Esophagus muscularis mucosa (tissue), 3 donors: Measurements from ENCODE around the gene MCOLN3.

Experiments
- EP300 ChIP-seq: sonication (generic); formaldehyde crosslinking; IDR thresholded peaks from one replicate; pipeline ENCODE4 v1.6.1; 2017; ENCODE audit warnings: antibody characterized with exemption
- TF ChIP-seq, protein P1 (sequence below), 3 experiments: fragments of 200-600 bp in 2 of 3; fragments of 450-650 bp in 1 of 3; sonication (generic) in 2 of 3; IDR thresholded peaks; one replicate each; pipeline ENCODE4 v1.5.1; 2017 to 2019; ENCODE audit warnings: antibody characterized with exemption in 3 of 3, mild to moderate bottlenecking in 2 of 3, moderate library complexity in 1 of 3

DNA sequence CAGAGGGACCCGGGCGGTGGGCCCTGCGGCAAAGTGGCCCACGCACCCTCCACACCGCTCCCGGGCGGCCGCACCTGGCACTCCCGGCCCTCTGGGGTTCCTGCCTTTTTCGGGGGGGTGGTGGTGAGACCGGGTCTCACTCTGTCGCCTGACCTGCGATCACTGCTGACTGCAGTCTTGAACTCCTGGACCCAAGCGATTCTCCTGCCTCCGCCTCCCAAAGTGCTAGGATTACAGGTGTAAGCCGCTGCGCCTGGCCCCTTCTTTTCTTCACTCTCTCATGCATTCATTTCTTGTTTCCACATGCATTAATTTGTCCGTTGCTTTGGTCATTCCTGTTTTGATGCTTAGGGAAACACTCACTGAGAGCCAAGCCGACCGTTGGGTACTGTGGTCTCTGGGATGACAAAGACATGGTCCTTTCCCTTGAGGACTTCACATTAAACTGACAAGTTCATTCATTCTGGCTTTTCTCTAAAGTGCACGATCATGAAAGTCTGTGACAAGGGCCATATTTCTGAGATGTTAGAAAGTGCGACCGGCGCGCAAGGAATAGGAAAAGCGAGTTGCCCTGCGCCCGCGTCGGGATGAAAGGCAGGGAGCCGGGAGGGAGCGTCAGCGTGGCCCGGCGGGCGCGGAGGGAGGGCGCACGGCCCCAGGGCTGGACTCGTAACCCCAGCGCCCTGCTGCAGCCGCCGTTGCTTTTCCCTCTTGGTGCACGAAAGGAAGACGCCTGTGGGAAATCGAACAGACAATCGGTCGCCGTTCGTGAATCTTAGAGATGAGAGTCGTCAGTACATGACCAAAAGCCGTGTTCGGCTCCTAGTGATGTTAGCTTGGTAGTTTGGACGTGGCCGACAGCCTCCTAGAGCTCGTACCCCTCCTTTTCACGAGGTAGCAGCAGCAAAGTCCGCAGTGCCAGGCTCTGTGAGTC lies 50.4 kb downstream of the MCOLN3 start:
- TF ChIP-seq, protein P1, sequence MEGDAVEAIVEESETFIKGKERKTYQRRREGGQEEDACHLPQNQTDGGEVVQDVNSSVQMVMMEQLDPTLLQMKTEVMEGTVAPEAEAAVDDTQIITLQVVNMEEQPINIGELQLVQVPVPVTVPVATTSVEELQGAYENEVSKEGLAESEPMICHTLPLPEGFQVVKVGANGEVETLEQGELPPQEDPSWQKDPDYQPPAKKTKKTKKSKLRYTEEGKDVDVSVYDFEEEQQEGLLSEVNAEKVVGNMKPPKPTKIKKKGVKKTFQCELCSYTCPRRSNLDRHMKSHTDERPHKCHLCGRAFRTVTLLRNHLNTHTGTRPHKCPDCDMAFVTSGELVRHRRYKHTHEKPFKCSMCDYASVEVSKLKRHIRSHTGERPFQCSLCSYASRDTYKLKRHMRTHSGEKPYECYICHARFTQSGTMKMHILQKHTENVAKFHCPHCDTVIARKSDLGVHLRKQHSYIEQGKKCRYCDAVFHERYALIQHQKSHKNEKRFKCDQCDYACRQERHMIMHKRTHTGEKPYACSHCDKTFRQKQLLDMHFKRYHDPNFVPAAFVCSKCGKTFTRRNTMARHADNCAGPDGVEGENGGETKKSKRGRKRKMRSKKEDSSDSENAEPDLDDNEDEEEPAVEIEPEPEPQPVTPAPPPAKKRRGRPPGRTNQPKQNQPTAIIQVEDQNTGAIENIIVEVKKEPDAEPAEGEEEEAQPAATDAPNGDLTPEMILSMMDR (IDR thresholded peaks at IDR 0.05), result no peak
- no peak for TF ChIP-seq EP300
